GM21528 (cell line): Measurements from ENCODE around the gene RAB1B.
A peak's percentile ranks its signal among the peaks of the same experiment; 100 is the strongest.
"Not testable (repeated sequence)": the region's sequence is repeated elsewhere in the genome, so short reads cannot be mapped to it uniquely, and the experiment has no call there.

Source experiments
- ATAC-seq: cut with Tn5 transposase; IDR thresholded peaks from one replicate; pipeline ENCODE4 v1.9.1; 2021; ENCODE audit warnings: mild to moderate bottlenecking, moderate library complexity; ENCODE audit not compliant: unreplicated experiment, low FRiP score

The RAB1B gene

DNA sequence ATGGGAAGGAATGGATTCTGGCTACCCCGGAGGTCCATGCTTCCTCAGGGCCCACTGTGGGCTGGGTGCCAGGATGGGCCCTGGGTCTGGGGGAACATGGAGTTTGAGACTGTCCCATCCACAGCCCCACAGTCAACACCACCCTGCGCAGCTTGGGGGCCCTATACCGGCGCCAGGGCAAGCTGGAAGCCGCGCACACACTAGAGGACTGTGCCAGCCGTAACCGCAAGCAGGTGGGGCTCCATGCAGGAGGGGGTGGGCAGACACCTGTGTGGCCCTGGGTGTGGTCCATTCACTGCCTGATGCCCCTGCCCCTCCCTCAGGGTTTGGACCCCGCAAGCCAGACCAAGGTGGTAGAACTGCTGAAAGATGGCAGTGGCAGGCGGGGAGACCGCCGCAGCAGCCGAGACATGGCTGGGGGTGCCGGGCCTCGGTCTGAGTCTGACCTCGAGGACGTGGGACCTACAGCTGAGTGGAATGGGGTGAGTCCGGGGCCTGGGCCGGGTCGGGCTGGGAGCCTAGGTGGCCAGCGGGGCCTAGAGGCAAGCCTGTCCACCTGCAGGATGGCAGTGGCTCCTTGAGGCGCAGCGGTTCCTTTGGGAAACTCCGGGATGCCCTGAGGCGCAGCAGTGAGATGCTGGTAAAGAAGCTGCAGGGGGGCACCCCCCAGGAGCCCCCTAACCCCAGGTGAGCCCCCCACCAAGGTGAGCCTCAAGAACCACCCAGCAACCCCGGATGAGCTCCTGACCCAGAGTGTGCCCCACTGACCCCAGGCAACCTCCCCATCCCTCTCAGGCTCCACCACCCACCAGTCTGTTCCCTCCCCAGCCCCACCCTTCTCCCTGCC, 2.7 kb upstream of the RAB1B start:
- no peak for ATAC-seq

DNA sequence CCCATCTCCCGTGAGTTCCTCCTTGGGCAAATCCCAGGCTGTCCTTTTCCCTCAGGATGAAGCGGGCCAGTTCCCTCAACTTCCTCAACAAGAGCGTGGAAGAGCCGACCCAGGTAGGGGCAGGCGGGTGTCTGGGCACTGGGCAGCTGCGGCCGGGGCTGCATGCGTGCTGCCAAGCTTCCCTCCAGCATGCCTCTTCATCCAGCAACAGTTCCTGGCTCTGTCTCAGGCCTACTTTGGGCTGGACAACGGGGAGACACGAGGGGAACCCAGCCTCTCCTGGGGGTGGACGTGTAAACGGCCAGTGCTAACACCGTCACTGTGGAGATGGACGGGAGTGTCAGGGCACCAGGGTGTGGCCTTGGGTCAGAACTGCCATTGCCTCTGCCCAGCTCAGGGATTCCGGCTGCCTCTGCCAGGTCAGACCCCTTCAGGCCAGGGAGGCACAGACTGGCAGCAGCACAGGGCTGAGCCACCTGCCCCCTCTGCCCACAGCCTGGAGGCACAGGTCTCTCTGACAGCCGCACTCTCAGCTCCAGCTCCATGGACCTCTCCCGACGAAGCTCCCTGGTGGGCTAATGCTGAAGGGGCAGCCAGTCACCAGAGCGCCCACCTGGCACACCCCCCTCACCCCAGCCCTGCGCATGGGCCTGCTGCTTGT, 1.9 kb upstream of the RAB1B start:
- ATAC-seq, result no peak

- no peak for ATAC-seq
These were observed 1.4 kb upstream of the RAB1B start for GRCh38 chr11:66267039-66267378.

GRCh38 chr11:66267379-66268243, 828 bp upstream of the RAB1B start:
- ATAC-seq, result peak; percentile 39

DNA sequence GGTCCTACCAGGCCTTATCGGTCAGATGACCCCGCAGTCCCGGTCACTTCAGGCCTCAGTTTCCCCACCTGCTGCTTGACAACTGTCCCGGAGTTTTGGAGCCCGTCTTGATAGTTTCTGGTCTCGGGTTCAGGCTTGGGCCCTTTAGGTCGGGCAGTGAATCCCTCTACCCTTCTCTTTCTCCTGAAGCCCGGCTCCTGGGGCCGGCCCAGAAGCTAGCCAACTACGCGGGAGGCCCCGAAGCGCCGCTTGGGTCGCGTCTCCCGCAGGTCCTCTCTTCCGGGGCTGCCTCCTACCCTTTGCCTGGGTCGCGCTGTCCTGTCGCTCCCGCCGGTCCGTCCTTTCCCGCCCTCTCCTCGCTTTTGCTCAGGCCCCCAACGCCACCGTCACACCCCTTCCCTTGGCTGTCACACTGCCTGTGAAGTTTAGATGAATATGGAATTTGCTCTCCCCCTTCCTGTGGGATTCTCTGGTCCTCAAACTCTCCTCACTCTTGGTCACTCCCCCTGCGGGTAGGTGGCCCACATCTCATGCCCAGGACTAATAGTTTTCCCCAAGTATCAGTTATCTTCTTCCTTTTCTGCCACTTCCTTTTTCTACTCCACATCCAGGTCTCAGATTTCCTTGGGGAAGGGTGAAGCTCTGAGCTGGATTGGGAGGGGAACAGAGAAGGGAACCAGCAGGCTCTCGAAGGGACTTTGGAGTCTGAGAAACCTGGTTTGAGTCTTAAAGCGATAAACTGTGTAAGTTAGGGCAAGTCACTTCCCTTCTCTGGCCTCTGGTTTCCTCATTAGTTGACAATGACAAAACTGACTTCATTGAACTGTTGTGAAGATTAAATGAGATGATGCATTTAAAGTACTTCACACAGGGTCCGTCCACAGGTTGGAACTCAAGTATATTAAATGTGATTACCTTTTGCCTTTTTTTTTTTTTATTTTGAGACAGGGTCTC, 790 bp downstream of the RAB1B start:
- ATAC-seq, result no peak

- ATAC-seq, result no peak
These were observed 3.4 kb downstream of the RAB1B start for GRCh38 chr11:66271816-66272215.

- ATAC-seq, result no peak
These were observed 4.2 kb downstream of the RAB1B start for GRCh38 chr11:66272596-66272995.

GRCh38 chr11:66274219-66274618, 5.8 kb downstream of the RAB1B start:
- no peak for ATAC-seq

- ATAC-seq, result no peak
These were observed 7.0 kb downstream of the RAB1B start for GRCh38 chr11:66275396-66275795.

DNA sequence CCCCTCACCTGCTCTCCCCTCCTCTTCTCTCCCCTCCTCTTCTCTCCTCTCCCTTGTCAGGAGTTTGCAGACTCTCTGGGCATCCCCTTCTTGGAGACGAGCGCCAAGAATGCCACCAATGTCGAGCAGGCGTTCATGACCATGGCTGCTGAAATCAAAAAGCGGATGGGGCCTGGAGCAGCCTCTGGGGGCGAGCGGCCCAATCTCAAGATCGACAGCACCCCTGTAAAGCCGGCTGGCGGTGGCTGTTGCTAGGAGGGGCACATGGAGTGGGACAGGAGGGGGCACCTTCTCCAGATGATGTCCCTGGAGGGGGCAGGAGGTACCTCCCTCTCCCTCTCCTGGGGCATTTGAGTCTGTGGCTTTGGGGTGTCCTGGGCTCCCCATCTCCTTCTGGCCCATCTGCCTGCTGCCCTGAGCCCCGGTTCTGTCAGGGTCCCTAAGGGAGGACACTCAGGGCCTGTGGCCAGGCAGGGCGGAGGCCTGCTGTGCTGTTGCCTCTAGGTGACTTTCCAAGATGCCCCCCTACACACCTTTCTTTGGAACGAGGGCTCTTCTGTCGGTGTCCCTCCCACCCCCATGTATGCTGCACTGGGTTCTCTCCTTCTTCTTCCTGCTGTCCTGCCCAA, 7.7 kb downstream of the RAB1B start:
- no peak for ATAC-seq

DNA sequence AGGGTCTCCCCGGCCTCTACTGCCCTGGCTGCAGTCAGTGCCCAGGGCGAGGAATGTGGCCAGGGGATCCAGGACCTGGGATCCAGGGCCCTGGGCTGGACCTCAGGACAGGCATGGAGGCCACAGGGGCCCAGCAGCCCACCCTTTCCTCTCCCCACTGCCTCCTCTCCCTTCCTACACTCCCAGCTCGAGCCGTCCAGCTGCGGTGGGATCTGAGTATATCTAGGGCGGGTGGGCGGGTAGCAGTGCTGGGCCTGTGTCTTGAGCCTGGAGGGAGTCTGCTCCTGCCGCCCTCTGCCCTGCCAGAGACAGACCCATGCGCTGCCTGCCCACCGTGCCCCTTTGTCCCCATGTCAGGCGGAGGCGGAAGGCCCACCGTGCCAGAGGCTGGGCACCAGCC, 8.2 kb downstream of the RAB1B start:
- ATAC-seq, result not testable (repeated sequence)

DNA sequence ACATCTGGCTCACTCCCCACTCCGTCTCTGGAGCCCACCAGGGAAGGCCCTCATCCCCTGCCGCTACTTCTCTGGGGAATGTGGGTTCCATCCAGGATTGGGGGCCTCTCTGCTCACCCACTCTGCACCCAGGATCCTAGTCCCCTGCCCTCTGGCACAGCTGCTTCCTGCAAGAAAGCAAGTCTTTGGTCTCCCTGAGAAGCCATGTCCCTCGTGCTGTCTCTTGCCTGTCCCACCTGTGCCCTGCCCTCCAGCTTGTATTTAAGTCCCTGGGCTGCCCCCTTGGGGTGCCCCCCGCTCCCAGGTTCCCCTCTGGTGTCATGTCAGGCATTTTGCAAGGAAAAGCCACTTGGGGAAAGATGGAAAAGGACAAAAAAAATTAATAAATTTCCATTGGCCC, 8.6 kb downstream of the RAB1B start:
- ATAC-seq, result not testable (repeated sequence)

DNA sequence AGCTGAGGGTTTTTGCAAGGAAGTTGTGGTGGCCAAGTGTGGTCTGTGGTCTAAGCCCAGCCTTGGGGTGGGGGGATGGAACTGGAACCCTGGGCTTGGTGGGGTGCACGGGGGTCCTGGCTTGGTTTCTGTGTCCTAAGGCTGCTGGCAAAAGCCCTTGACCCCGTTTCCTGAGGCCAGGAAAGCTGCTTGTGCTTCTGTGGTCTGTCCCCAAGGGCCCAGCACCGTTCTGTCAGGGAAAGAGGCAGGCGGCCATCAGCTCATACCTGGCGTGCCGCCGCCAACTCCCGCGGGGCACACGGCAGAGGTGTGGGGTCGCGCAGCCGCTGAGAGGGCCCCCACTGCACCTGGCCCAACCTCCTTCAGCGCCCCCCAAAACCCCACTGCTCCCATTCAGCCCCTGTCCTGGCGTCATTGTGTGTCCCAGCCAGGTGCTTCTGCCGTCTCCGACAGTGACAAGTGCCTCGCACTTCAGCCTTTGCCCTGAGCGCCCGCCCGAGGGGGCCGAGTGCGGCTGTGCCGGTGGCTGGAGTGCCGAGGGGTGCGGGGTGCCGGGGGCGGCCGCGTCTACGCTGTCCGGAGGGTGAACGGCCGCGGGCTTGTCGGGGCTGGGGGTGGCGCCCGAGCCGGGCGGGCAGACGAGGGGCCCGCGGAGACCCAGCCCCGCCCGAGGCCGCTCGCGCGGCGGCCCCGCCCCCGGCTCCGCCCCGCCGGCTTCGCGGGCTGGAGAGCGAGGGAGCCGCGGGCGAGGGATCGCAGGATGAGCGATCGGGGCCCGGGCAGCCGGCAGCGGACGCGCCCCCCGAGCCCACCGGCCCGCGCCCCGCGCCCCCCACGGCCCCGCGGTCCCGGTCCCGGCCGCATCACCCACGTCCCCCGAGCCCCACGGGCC, 9.3 kb downstream of the RAB1B start, which contains the start of gene CNIH2:
Gene CNIH2 (plus strand): TSS at position 705 of the 892 bp plus-strand sequence. CDS start 282 bp downstream, outside the sequence.
- ATAC-seq, result no peak

- ATAC-seq, result no peak
These were observed 10.1 kb downstream of the RAB1B start for GRCh38 chr11:66278363-66279091.

DNA sequence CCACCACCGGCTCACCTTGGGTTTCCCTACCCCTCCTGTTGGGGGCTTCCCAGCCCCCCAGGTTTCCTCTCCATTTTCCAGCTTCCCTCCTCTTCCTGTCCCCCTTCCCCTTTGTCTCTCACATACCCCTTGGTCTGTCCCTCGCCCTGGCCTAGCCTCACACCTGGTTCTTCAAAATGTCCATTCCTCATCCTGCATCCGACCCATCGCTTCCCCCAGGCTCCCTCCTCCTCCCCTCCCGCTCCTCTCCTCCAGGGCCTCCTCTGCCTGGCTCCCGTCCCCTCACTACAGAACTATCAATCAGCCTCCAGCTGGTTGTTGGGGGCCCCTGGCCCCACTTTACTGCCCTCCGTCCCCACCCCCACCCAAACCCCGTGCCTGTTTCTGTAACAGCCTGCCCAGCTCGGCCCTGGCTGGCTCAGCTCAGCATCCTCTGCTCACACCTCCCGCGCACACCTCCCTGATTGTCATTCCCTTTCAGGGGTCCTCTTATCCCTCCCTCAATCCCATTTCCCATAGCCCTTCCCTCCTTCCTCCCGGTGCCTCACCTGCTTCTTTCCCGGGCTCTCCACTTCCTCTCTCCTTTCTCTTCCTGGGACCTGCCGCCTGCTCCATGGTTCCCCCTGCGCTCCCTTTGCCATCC, 10.8 kb downstream of the RAB1B start:
- no peak for ATAC-seq

DNA sequence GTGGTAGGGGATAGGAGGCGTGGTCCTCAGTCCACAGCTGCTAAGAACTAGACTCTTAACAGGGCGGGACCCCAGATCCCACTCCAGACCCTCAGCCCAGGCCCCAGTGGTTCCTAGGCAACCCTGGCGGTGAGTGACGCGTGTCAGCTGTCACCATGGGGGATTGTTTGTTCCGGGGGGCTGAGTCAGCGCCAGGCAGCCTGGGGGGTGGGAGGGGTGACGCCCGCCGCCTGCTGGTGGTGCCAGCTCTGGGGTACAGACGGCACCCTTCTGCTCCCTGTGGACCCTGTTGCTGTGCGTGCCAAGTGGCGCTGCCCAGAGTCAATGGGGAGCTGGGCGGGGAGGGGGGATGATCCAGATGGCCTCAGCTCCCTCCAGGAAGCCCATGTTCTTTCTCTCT, 12.0 kb downstream of the RAB1B start:
- ATAC-seq, result no peak

DNA sequence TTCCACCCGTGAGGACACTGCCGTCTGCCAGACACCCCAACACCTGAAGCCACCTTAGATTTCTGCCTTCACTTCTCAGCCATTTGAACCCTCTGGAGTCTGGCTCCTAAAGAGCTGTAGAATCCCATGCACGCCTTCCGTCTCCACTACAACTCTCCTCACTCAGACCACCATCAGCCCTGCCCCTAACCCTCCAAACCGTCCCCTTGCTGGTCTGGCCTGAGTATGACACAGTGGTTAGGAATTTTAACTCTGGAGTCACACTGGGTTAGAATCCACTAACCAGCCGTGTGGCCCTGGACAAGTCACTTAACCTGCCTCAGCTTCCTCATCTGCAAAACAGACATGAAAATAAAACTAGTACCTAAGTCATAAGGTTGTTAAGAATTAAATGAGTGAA, 12.6 kb downstream of the RAB1B start:
- no peak for ATAC-seq
